ENCODE measurements around the gene NMNAT3.

Gene NMNAT3

DNA sequence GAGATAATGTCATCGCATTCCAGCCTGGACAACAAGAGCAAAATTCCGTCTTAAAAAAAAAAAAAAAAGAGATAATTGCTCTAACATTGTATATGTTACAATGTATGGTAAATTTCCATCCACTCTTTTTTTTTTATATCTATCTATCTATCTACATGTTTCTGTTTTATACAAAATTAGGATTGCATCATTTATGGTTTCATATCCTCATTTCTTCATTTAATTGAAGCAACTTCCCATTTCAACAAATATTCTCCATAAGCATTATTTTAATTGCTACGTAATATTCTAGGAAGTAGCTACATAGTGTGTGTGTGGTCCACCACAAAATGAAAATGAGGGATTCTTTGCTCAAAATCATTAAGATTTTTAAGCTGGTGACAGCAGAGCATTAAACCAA is 156.6 kb downstream of the NMNAT3 start:
- no peak for DNase-seq (ENCODE audit: low read depth)
- no peak overlapping the region for H3K4me3 ChIP-seq (ENCODE audit: low read length)
- TF ChIP-seq, protein P1, sequence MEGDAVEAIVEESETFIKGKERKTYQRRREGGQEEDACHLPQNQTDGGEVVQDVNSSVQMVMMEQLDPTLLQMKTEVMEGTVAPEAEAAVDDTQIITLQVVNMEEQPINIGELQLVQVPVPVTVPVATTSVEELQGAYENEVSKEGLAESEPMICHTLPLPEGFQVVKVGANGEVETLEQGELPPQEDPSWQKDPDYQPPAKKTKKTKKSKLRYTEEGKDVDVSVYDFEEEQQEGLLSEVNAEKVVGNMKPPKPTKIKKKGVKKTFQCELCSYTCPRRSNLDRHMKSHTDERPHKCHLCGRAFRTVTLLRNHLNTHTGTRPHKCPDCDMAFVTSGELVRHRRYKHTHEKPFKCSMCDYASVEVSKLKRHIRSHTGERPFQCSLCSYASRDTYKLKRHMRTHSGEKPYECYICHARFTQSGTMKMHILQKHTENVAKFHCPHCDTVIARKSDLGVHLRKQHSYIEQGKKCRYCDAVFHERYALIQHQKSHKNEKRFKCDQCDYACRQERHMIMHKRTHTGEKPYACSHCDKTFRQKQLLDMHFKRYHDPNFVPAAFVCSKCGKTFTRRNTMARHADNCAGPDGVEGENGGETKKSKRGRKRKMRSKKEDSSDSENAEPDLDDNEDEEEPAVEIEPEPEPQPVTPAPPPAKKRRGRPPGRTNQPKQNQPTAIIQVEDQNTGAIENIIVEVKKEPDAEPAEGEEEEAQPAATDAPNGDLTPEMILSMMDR (IDR thresholded peaks at IDR 0.05; ENCODE audit: insufficient read depth, low read depth, low read length, missing control alignments): no peak

DNA sequence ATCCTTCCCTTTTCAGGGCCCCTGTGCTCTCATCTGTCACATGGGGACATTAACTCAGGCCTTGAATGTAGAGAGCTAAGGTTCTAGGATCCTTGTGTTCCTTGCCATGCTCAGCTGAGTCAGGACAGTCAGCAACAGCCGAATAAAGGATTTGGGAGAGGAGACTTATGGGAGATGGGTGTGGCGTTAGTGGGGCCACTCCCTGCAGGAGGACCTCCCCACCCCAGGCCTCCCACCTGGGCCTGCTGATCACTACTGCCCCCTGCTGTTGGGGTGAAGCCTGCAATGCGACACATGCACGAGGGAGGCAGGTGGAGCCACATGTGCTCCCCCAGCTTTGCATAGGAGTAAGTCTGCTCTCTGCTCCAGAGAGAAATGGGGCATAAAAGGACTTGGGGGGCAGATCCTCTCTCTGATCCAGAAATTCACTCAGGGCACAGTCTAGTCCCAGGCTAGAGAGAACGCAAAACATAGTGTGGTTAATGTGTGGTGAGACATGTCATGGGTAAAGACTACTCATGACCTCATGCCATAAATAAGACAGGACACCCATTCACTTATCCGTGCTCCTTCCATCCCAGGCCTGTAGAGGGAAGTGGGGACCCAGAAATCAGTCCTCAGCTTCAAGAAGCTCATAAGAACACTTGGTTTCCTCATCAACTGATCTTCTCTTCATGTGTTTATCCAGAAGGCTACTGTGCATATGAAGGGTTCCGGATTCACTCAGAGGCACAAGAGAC is 157.6 kb downstream of the NMNAT3 start:
- H3K4me3 ChIP-seq (ENCODE audit: low read length): no peak overlapping the region
- DNase-seq (ENCODE audit: low read depth): peak; percentile 55
- TF ChIP-seq, protein P1 (IDR thresholded peaks at IDR 0.05; ENCODE audit: insufficient read depth, low read depth, low read length, missing control alignments): peak; percentile 51

DNA sequence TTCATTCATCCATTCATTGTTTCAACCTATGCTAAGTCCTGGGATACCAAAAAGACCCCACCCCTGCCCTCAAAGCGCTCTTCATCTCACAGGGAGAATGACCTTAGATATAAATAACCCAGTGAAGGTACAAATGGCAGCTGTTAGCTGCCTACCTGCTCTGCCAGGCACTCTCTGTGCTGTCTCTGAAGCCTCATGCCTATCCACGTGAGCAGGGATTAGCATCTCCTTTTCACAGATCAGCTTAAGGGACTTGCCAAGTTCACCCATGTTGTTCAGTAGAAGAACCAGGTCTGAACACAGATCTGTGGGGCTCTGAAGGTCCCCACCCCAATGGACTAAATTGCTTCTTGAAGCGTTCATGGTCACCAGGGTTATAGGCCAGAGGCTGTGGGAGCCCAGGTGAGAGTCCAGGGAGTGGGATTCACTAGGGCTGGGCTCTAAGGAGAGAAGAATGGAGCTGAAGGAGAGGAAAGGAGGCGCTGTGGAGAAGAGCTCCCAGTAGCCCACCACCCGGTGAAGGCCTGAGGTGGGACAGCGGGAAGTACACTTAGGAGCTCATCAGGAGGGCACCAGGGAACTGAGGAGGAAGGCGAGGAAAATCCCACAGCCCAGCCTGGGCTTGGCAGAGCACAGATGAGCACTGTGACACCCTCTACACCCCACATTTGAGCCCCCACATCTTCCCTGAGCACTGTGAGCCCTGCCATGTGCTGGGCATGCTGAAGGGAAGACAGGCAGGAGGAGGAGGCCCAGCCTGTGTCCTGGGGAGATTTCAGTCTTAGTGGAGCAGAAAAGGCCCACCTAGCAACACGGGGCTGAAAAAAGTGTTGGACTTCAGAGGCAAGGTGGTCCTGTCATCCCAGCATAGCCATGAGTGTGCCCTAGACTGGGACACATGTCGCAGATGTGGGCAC is 158.6 kb downstream of the NMNAT3 start:
- H3K4me3 ChIP-seq (ENCODE audit: low read length): no peak overlapping the region
- TF ChIP-seq, protein P1 (IDR thresholded peaks at IDR 0.05; ENCODE audit: insufficient read depth, low read depth, low read length, missing control alignments): no peak
- DNase-seq (ENCODE audit: low read depth): no peak

DNA sequence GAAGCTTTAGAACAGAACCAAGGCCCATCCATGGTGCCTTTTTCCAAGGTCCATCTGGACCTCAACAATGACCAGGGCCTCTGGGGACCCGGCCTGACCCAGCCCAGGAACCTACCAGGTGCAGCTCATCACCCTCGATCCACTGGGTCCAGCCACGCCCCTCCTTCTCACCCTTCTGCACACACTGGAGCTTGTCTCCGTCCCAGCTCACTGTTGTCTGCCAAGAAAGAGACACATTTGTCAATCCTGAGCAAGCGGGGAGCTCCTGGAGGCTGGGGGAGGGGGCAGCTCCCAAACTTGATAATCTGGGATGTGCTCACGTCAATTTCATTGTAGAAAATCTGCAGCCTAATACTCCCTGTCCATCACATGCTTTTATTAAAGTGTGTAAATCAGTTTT is 159.5 kb downstream of the NMNAT3 start:
- no peak overlapping the region for H3K4me3 ChIP-seq (ENCODE audit: low read length)
- DNase-seq (ENCODE audit: low read depth): no peak
- TF ChIP-seq, protein P1 (IDR thresholded peaks at IDR 0.05; ENCODE audit: insufficient read depth, low read depth, low read length, missing control alignments): no peak

DNA sequence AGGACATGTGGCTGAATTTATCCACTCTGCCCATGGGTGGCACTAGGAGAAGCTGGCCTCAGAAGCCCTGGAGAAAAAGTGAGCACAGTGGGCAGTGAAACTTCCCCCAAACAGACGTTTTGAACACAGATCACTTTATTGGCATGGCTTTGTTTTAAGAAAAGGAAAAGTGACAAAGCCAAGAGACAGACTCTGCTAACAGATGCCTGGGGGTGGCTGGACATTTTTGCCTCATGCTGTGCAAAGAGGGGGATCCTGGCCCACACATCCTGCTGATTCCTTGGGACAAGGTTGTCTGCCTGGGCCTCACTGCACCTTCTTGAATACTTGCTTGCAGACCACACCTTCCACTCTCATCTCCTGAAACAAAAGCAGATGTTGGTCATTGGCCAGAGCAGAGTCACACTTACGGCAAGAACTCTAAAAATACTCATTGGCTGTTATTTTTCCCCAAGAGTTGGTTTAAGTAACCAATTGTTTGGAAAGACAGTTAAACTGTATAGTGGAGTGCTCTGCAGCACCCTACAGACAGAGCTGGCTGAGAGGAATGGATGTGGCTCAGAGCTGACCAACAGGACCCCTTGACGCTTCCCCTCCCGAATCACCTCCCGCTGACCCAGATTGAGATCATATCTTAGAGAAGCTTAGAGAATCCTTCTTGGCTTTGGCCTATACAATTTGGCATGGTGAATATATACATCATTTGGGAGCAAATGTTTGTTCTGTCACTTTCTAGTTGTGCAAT is 160.3 kb downstream of the NMNAT3 start:
- H3K4me3 ChIP-seq (ENCODE audit: low read length): no peak overlapping the region
- DNase-seq (ENCODE audit: low read depth): no peak
- TF ChIP-seq, protein P1 (IDR thresholded peaks at IDR 0.05; ENCODE audit: insufficient read depth, low read depth, low read length, missing control alignments): no peak

DNA sequence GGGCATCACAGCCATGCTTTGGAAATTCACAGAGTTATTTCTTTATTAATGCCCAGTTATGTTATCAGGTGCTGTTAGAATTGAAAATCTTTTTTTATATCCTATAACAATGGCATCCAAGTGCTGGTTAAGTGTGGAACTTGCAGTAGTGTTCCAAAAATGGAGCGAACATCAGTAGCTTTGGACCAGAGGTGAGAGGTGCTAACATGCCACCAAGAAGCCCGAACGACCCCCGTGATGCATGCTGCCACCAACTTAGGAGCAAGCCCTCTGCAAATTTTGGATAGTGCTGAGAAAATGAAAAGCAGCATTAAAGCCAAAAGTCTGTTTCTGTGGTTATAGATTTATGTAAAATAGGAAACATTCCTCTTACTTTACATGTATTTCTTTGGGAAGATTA is 163.0 kb downstream of the NMNAT3 start:
- TF ChIP-seq, protein P1 (IDR thresholded peaks at IDR 0.05; ENCODE audit: insufficient read depth, low read depth, low read length, missing control alignments): no peak
- no peak for DNase-seq (ENCODE audit: low read depth)
- no peak overlapping the region for H3K4me3 ChIP-seq (ENCODE audit: low read length)
